HG03520 (cell line): Measurements from ENCODE around the gene EBI3.
"Not testable (repeated sequence)": the region's sequence is repeated elsewhere in the genome, so short reads cannot be mapped to it uniquely, and the experiment has no call there.

Experiments used
- ATAC-seq: cut with Tn5 transposase; IDR thresholded peaks from one replicate; pipeline ENCODE4 v1.9.1; 2021; ENCODE audit warnings: mild to moderate bottlenecking, moderate library complexity; ENCODE audit not compliant: unreplicated experiment

Gene EBI3

GRCh38 chr19:4274321-4274686 lies 45.0 kb downstream of the EBI3 start:
- not testable (repeated sequence) for ATAC-seq

DNA sequence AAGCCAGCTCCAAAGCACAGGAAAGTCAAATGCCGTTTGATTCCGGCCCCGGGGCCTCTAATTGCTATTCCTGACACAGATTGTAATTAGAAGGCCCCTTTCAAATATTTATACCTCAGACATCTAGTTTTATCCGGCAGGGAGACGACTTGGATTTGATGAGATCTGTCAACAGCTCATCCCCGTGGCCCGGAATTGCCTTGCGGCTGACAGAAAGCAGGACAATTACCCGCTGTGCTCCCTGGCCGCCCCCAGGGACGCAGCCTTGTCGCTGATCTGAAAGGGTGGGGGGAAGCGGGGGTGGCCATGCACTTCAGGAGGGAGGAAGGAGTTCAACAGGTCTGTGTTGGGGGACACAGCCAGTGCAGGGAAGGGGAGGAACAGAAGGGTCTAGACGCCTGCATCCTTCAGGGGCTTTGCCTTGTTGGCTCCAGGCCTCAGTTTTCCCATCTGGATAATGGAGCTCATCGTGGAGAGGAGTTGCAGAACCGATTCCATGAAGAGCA lies 47.9 kb downstream of the EBI3 start:
- ATAC-seq = no peak

DNA sequence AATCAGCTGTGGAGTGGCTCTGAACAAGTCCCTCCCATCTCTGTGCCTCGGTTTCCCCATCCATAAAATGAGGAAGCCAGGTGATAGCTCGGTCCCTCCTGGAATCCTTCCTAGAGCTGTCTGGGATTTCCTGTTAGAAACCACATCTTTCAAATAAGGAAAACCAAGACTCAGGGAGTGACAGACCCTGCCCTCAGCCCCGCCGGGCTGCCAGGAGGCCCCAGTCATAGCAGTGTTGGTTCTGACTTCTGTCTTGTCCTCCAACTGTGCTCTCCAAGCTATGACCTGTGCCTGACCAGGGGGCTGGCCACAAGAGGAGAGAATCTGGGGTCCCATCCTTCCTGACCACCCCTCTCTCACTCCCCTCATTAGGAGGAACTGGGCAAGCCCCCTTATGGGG lies 48.7 kb downstream of the EBI3 start:
- ATAC-seq = no peak

- ATAC-seq = no peak
Observed at GRCh38 chr19:4278419-4279266, 49.3 kb downstream of the EBI3 start, which contains the start of gene SHD. Gene SHD (plus strand): TSS chr19:4279266. CDS start chr19:4280064, 798 bp downstream.

GRCh38 chr19:4279267-4279529 lies 49.9 kb downstream of the EBI3 start:
- ATAC-seq = no peak

- ATAC-seq = no peak
Observed at GRCh38 chr19:4279530-4280422, 50.5 kb downstream of the EBI3 start.

DNA sequence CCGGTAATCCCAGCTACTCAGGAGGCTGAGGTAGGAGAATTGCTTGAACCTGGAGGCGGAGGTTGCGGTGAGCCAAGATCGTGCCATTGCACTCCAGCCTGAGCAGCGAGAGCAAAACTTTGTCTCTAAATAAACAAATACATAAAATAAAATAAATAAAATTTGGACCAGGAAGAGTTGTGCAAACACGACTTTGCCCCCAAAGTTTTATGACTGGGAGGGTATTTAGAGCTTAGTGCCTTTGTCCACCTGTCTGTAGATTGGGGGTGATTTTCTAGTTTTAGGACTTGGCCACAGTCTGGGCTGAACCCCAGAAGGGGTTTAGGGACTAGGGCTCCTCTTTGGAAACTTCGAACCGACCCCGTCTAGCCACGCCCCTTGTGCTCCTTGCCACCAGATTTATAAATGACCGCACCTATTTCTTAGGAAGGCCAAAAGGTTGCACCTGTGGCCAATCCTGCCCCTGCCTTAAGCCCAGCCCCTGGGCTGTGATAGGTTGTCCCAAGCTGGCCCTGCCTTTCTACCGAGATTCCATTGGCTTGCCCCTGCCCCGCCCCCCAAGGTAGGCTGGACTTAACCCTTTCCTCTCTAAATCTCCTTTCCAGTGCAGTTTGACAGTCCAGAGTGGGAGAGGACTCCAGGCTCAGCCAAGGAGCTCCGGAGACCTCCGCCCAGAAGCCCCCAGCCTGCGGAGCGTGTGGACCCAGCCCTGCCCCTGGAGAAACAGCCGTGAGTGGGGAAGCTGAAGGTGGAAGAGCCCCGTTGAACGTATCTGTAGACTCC lies 55.0 kb downstream of the EBI3 start:
- ATAC-seq = no peak

- no peak for ATAC-seq
Observed at GRCh38 chr19:4284974-4285373, 55.7 kb downstream of the EBI3 start.

DNA sequence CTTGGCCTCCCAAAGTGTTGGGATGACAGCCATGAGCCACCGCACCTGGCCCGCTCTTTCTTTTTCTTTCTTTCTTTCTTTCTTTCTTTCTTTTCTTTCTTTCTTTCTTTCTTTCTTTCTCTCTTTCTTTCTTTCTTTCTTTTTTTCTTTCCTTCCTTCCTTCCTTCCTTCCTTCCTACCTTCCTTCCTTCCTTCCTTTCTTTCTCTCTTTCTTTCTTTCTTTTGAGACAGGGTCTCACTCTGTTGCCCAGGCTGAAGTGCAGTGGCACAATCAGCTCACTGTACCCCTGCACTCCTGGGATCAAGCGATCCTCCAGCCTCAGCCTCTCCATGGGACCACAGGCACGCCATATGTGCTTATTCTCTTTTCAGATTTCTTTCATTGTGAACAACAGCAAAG lies 56.8 kb downstream of the EBI3 start:
- not testable (repeated sequence) for ATAC-seq
